H1 (cell line): Measurements from ENCODE around the gene CAPN13.

ENCODE experiments used
- CEBPB ChIP-seq: IDR thresholded peaks from 2 replicates; pipeline ENCODE4 v1.6.1; 2012; ENCODE audit warnings: low read depth, low read length
- CHD2 ChIP-seq: IDR thresholded peaks from 2 replicates; pipeline ENCODE4 v1.6.1; 2012; ENCODE audit warnings: low read length, improper control_type of control experiment
- CREB1 ChIP-seq: IDR thresholded peaks from 2 replicates; pipeline ENCODE4 v1.6.1; 2012; ENCODE audit warnings: inconsistent platforms
- EP300 ChIP-seq, 2 experiments: IDR thresholded peaks; 1 replicate in 1 of 2; 2 replicates in 1 of 2; pipeline ENCODE4 v1.6.1; 2011 to 2012; ENCODE audit warnings: low read depth in 2 of 2, low read length in 2 of 2, mild to moderate bottlenecking in 2 of 2, borderline replicate concordance in 1 of 2, inconsistent platforms in 1 of 2, moderate library complexity in 1 of 2
- EZH2 ChIP-seq: fragments of 200-600 bp; sonication (generic); IDR thresholded peaks from 2 replicates; pipeline ENCODE4 v1.7.1; 2012; ENCODE audit warnings: low read depth, mild to moderate bottlenecking, moderate library complexity, low read length, inconsistent platforms; ENCODE audit not compliant: severe bottlenecking
- GABPA ChIP-seq: IDR thresholded peaks from 2 replicates; pipeline ENCODE4 v1.6.1; 2011; ENCODE audit warnings: mild to moderate bottlenecking, low read length, moderate library complexity, borderline replicate concordance; ENCODE audit not compliant: insufficient read depth
- GTF2F1 ChIP-seq: IDR thresholded peaks from 2 replicates; pipeline ENCODE4 v1.6.1; 2012; ENCODE audit warnings: low read depth, low read length, improper control_type of control experiment, borderline replicate concordance
- MAFK ChIP-seq: IDR thresholded peaks from 2 replicates; pipeline ENCODE4 v1.6.1; 2012; ENCODE audit warnings: low read depth, mild to moderate bottlenecking, improper control_type of control experiment, low read length
- POLR2AphosphoS5 ChIP-seq: IDR thresholded peaks from 2 replicates; pipeline ENCODE4 v1.6.1; 2011; ENCODE audit warnings: low read depth, low read length
- RAD21 ChIP-seq, 2 experiments: IDR thresholded peaks in 1 of 2; conservative IDR thresholded peaks in 1 of 2; 2 replicates each; pipeline ENCODE4 v1.6.1; 2011; ENCODE audit warnings: low read depth in 2 of 2, low read length in 2 of 2, improper control_type of control experiment in 1 of 2, inconsistent platforms in 1 of 2, mild to moderate bottlenecking in 1 of 2, moderate library complexity in 1 of 2
- SIN3A ChIP-seq, 2 experiments: IDR thresholded peaks in 1 of 2; conservative IDR thresholded peaks in 1 of 2; 2 replicates each; pipeline ENCODE4 v1.6.1; 2011 to 2012; ENCODE audit warnings: low read length in 2 of 2, improper control_type of control experiment in 1 of 2, low read depth in 1 of 2, mild to moderate bottlenecking in 1 of 2
- SP2 ChIP-seq: IDR thresholded peaks from 2 replicates; pipeline ENCODE4 v1.6.1; 2012; ENCODE audit warnings: mild to moderate bottlenecking, low read length, inconsistent platforms
- TF ChIP-seq, protein P1 (sequence below): IDR thresholded peaks from 2 replicates; pipeline ENCODE4 v1.6.1; 2011; ENCODE audit warnings: low read depth, mild to moderate bottlenecking, low read length; ENCODE audit not compliant: insufficient read depth
- TF ChIP-seq, protein P2 (sequence below), 3 experiments: IDR thresholded peaks; 1 replicate in 2 of 3; 2 replicates in 1 of 3; pipeline versions ENCODE4 v1.5.1 to v1.6.1; 2011; ENCODE audit warnings: low read length in 3 of 3, mild to moderate bottlenecking in 3 of 3, inconsistent platforms in 2 of 3, low read depth in 1 of 3, moderate library complexity in 1 of 3; ENCODE audit not compliant: insufficient read depth in 1 of 3; ENCODE audit errors: control extremely low read depth in 1 of 3

GRCh38 chr2:30709516-30709915 is 97.7 kb downstream of the CAPN13 start:
- TF ChIP-seq EZH2 (no peak), POLR2AphosphoS5 (no peak), CEBPB (no peak), EP300 (IDR thresholded peaks at IDR 0.05; ENCODE audit: borderline replicate concordance in 1 of 2, low read depth in 2 of 2, low read length in 2 of 2) (no peak), SP2 (no peak), SIN3A (conservative IDR thresholded peaks at IDR 0.05 in 1 of 2, IDR thresholded peaks at IDR 0.05 in 1 of 2; ENCODE audit: low read depth in 1 of 2, low read length in 2 of 2) (no peak), MAFK (no peak), CHD2 (no peak), RAD21 (IDR thresholded peaks at IDR 0.05 in 1 of 2, conservative IDR thresholded peaks at IDR 0.05 in 1 of 2; ENCODE audit: low read depth in 2 of 2, low read length in 2 of 2) (no peak), CREB1 (no peak), GTF2F1 (no peak), GABPA (no peak)
- TF ChIP-seq, protein P1, sequence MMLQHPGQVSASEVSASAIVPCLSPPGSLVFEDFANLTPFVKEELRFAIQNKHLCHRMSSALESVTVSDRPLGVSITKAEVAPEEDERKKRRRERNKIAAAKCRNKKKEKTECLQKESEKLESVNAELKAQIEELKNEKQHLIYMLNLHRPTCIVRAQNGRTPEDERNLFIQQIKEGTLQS: no peak
- TF ChIP-seq, protein P2, sequence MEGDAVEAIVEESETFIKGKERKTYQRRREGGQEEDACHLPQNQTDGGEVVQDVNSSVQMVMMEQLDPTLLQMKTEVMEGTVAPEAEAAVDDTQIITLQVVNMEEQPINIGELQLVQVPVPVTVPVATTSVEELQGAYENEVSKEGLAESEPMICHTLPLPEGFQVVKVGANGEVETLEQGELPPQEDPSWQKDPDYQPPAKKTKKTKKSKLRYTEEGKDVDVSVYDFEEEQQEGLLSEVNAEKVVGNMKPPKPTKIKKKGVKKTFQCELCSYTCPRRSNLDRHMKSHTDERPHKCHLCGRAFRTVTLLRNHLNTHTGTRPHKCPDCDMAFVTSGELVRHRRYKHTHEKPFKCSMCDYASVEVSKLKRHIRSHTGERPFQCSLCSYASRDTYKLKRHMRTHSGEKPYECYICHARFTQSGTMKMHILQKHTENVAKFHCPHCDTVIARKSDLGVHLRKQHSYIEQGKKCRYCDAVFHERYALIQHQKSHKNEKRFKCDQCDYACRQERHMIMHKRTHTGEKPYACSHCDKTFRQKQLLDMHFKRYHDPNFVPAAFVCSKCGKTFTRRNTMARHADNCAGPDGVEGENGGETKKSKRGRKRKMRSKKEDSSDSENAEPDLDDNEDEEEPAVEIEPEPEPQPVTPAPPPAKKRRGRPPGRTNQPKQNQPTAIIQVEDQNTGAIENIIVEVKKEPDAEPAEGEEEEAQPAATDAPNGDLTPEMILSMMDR (IDR thresholded peaks at IDR 0.05; ENCODE audit: control extremely low read depth in 1 of 3, insufficient read depth in 1 of 3, low read depth in 1 of 3, low read length in 3 of 3): no peak
